Measurements from ENCODE around the gene BAG5.

BAG5 gene

GRCh38 chr14:103520269-103520656 is 42.2 kb downstream of the BAG5 start:
- H3K27me3 ChIP-seq (ENCODE audit: insufficient read depth, low read depth, severe bottlenecking) = no peaks in the 10 kb centered on the region
- DNase-seq = no peak
- peaks cover 36% of the 10 kb centered on the region for H3K36me3 ChIP-seq
- TF ChIP-seq, protein P1, sequence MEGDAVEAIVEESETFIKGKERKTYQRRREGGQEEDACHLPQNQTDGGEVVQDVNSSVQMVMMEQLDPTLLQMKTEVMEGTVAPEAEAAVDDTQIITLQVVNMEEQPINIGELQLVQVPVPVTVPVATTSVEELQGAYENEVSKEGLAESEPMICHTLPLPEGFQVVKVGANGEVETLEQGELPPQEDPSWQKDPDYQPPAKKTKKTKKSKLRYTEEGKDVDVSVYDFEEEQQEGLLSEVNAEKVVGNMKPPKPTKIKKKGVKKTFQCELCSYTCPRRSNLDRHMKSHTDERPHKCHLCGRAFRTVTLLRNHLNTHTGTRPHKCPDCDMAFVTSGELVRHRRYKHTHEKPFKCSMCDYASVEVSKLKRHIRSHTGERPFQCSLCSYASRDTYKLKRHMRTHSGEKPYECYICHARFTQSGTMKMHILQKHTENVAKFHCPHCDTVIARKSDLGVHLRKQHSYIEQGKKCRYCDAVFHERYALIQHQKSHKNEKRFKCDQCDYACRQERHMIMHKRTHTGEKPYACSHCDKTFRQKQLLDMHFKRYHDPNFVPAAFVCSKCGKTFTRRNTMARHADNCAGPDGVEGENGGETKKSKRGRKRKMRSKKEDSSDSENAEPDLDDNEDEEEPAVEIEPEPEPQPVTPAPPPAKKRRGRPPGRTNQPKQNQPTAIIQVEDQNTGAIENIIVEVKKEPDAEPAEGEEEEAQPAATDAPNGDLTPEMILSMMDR (IDR thresholded peaks at IDR 0.05; ENCODE audit: low read depth, low read length) = no peak
- peak overlapping the region; percentile 74 for H3K27ac ChIP-seq
- H3K9me3 ChIP-seq (ENCODE audit: severe bottlenecking) = no peaks in the 10 kb centered on the region
- H3K4me3 ChIP-seq (ENCODE audit: low read depth, low read length) = peak overlapping the region; percentile 87

- H3K27me3 ChIP-seq (ENCODE audit: insufficient read depth, low read depth, severe bottlenecking) = no peaks in the 10 kb centered on the region
- no peaks in the 10 kb centered on the region for H3K9me3 ChIP-seq (ENCODE audit: severe bottlenecking)
- DNase-seq = no peak
- peaks cover 36% of the 10 kb centered on the region for H3K36me3 ChIP-seq
- H3K4me3 ChIP-seq (ENCODE audit: low read depth, low read length) = no peak overlapping the region; the same call in 1 of the 2 replicates
- peak overlapping the region; percentile 74 for H3K27ac ChIP-seq
- TF ChIP-seq, protein P1 (IDR thresholded peaks at IDR 0.05; ENCODE audit: low read depth, low read length) = no peak
These were observed 42.6 kb downstream of the BAG5 start for GRCh38 chr14:103519837-103520212.

DNA sequence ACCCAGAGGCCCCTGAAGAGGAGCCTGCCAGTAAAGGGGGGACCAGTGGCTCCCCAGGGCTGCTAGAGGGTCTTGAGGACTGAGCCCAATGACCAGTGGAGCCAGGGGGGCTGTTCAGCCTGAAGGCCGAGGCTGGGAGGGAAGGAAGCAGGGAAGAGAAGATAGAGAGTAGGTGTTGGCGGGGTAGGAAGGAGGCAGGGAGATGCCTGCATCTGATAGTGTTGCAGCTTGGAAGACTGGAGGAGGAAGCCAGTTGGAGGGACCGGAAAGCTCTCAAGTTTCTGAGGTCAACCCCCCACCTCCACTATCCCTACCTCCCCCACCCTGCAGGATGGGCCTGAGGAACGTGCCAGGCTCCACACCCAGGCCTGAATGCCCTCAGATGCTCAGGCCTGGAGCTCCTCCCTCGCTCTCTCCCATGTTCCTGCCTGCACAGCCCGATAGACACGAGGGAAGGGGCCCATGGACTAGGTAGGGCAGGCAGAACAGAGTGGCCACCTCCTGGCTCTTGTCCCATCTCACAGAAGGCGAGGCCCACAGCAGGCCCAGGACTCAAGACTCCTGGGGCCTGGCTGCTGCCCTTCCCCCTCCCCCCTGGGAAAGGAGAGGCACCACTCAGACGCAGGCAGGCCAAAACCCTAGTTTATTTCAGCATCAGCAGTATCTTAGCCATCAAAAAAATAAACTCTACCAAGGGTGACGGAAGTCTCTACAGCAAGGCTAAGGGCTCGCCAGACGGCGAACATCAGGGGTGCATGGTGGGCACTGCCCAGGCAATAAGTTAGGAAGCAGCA is 43.2 kb downstream of the BAG5 start:
- TF ChIP-seq, protein P1 (IDR thresholded peaks at IDR 0.05; ENCODE audit: low read depth, low read length) = no peak
- no peaks in the 10 kb centered on the region for H3K9me3 ChIP-seq (ENCODE audit: severe bottlenecking)
- no peaks in the 10 kb centered on the region for H3K27me3 ChIP-seq (ENCODE audit: insufficient read depth, low read depth, severe bottlenecking)
- H3K36me3 ChIP-seq = peaks cover 36% of the 10 kb centered on the region
- no peak for DNase-seq
- H3K27ac ChIP-seq = peak overlapping the region; percentile 74
- no peak overlapping the region for H3K4me3 ChIP-seq (ENCODE audit: low read depth, low read length)

DNA sequence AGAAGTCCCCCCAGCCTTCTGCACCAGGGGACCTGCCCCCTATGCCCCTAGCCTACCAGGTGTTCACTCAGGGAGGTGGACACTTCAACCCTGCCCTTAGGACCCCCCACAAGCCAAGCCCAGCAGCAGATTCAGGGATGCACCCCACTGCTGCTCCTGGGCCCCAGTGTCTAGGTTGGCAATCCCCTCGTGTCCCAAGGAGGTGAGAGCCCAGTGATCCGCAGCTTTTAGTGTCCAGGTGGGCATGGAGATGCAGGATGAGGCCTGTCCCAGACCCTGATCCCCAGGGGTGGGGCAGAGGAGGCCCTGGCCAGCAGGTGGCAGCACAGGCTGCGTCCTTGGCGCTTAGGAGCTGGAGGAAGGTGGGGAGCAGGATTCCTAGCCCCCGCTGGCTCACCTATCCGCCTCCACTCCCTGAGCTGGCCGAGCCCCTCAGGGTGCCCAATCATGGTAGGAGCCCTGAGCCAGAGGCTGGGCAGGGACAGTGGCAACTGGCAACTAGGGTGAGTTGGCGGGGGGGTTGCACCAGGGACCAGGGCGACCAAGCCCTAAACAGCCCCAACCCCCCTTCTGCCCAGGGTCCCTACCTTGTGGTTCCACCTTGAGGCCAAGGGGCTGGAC is 43.9 kb downstream of the BAG5 start:
- TF ChIP-seq, protein P1 (IDR thresholded peaks at IDR 0.05; ENCODE audit: low read depth, low read length) = peak; percentile 98
- H3K4me3 ChIP-seq (ENCODE audit: low read depth, low read length) = no peak overlapping the region
- DNase-seq = peak; percentile 85
- peaks cover 36% of the 10 kb centered on the region for H3K36me3 ChIP-seq
- no peaks in the 10 kb centered on the region for H3K9me3 ChIP-seq (ENCODE audit: severe bottlenecking)
- H3K27me3 ChIP-seq (ENCODE audit: insufficient read depth, low read depth, severe bottlenecking) = no peaks in the 10 kb centered on the region
- H3K27ac ChIP-seq = peak overlapping the region; percentile 54

DNA sequence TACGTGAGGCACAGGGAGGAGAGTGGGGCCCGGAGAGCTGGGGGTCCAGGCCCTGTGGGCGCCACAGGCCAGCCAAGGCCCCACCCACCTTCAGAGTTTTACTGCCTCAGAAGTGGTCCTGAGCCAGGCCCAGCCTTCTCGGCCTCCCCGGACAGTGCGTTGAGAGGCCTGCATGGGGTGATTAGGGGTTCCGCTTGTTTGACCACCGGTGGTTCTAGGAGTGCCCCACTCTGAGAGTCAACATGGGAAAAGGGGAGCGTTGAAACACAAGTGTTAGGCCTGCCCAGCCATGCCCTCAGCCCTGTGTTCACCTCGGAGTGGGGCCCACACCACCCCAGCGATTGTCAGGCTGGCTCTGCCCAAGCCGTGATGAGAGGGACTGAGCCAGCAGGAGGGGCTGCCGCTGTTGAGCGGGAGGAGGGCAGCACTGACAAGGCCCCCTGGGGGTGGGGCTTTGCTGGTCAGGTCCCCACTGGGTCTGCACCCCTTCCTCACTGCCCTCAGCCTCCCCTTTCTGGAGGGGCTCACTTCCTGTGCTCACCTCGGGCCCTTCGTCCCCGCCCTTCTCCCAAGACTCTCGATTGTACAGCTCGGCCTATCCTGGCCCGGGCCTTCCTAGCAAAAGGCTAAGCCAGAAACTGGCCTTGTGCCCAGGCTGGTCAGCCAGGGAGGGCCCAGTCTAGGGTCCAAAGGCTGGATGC is 44.6 kb downstream of the BAG5 start:
- TF ChIP-seq, protein P1 (IDR thresholded peaks at IDR 0.05; ENCODE audit: low read depth, low read length) = no peak
- Histone ChIP-seq H3K4me3 (ENCODE audit: low read depth, low read length) (no peak overlapping the region), H3K27ac (peak overlapping the region; percentile 30; the same call in 1 of the 2 replicates), H3K27me3 (ENCODE audit: insufficient read depth, low read depth, severe bottlenecking) (no peaks in the 10 kb centered on the region), H3K36me3 (peaks cover 36% of the 10 kb centered on the region), H3K9me3 (ENCODE audit: severe bottlenecking) (no peaks in the 10 kb centered on the region)
- DNase-seq = no peak

Measured in WERI-Rb-1 (cell line).